ENCODE data around the gene CDC42BPA.
"Not testable (repeated sequence)": the region's sequence is repeated elsewhere in the genome, so short reads cannot be mapped to it uniquely, and the experiment has no call there.

The CDC42BPA gene

DNA sequence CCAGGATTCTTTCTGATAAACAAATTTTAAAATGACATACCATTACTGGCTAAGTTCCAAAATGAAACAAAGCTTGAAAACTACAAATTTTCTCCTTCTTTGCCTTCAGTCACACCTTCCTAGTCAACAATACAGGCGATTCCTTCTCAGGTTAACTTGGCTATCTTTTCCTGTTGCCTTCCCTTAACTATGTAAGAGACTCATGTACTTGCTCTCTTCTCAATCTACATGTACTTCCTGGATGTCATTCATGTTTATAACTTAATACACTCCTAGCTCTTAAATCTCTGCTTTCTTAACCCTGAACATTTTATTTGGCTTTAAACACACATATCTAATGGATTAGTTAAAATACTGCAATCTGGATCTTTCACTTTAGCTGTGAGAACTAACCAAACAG is 281.2 kb downstream of the CDC42BPA start:
- no peak overlapping the region for H3K4me3 ChIP-seq (ENCODE audit: low read length)
- DNase-seq (ENCODE audit: low read depth, low spot score): no peak

DNA sequence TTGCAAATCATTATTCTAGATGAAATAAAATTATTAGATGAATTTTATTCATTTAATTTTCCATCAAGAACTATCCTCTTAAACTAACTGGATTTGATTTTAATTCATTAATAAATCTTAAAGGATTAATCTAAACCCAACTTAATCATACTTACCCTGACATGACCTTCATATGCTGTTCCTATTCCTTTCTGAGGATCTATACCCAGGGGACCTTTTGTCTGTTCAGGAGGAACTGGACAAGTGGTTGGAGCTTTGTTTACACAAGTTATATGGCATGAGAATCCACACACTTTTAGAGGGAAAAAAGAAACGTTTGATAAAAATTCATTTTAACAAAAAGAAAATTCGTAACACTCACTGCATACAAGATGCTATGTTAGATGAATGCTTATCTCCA is 283.0 kb downstream of the CDC42BPA start:
- DNase-seq (ENCODE audit: low read depth, low spot score): no peak
- no peak overlapping the region for H3K4me3 ChIP-seq (ENCODE audit: low read length)

DNA sequence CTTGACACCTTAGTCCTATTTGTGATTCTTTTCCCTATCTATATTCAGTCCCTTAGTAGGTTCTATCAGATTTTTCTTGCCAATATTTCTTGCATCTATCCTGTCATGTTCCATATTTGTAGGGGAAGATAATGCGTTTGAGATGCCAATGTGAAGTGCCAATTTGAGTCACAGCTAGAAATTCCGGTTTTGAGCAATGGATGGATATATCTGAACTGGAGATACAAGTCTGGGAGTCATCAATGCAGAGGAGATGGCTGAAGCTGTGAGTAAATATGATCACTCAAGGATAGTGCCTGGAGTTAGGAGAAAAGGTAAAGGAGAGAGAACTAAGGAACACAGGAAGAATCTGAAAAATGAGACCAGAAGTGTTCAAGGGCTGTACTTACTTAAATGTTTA is 284.4 kb downstream of the CDC42BPA start:
- no peak for DNase-seq (ENCODE audit: low read depth, low spot score)

GRCh38 chr1:227032396-227032795 is 285.9 kb downstream of the CDC42BPA start:
- no peak for DNase-seq (ENCODE audit: low read depth, low spot score)
- no peak overlapping the region for H3K4me3 ChIP-seq (ENCODE audit: low read length)

More for the DNA sequence above, 284.4 kb downstream of the CDC42BPA start:
- no peak overlapping the region for H3K4me3 ChIP-seq (ENCODE audit: low read length)

GRCh38 chr1:227016990-227017389 is 301.3 kb downstream of the CDC42BPA start:
- no peak overlapping the region for H3K4me3 ChIP-seq (ENCODE audit: low read length)
- no peak for DNase-seq (ENCODE audit: low read depth, low spot score)

DNA sequence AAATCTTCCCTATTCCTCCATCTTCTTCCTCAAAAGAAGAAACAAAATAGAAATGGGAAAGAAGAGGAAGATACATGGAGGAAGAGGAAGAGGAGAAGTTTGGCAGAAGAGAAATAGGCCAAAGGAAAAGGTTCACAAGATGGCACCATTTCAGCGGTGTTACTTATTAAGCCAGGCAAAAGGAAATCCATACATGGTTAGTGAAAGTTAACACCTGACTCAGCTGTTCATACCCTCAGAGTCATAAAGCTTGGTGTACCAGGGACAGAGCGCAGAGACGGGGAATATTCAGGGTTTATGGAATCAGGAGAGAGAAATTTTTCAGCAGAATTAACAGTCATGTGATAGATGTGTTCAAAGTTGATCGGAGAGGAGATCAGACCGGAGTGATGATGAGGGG is 307.6 kb downstream of the CDC42BPA start:
- DNase-seq (ENCODE audit: low read depth, low spot score): no peak
- H3K4me3 ChIP-seq (ENCODE audit: low read length): no peak overlapping the region

DNA sequence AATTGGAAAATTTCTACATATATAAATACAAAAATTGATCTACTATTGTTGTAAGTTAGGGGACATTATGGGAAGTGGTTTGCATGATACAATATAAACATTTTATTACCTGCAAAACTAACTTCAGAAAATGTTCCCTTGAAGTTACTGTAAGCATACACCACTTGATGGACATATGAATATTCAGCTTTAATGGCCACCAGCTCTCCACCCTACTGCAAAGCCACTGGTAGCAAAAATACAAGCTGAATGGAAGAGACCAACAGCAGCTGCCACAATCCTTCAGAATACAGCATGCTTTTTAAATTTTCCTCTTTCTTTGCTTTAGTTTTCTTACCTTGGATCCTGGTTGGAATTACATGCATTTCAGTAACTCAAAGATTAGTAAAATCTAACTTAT is 308.4 kb downstream of the CDC42BPA start:
- DNase-seq (ENCODE audit: low read depth, low spot score): no peak
- H3K4me3 ChIP-seq (ENCODE audit: low read length): no peak overlapping the region

DNA sequence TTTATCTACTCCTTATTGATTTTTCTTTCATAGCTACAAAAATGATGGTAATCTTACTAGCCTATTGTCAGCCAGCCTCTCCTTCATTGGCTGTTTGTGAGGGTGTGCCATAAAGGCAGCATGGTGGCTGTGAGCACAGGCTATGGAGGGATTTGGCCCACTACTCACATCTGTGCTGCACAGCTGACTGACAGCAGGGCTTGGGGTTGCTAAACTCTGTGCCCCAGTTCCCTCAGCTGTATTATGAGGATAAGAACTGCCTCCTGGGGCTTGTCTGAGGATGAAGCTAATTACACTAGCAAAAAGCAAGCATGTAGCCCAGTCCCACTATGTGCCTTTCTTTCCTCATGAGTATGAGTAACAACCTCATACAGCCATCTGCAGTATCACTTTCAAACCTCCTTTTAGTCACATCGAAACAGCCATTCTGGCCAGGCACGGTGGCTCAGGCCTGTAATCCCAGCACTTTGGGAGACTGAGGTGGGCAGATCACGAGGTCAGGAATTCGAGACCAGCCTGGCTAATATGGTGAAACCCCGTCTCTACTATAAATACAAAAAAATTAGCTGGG is 312.0 kb downstream of the CDC42BPA start:
- DNase-seq (ENCODE audit: low read depth, low spot score): no peak
- no peak overlapping the region for H3K4me3 ChIP-seq (ENCODE audit: low read length)

DNA sequence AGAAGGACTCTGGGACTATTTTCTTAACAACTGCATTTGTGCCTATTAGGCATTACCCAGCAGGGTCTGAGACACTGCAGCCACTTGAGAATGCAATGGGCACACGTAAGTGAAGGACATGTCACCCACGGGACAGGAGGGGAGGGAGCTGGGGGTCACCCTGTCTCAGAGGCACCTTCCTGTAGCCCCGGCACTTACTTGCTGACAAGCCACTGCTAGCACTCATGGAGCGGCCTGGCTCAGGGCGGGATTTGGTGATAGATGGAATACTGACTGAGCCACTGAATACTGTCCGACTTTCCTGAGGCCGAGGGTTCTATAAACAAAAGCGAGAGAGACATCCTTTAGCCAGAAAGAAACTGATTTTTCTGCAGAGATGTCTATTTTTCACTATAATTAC is 313.5 kb downstream of the CDC42BPA start:
- no peak for DNase-seq (ENCODE audit: low read depth, low spot score)
- no peak overlapping the region for H3K4me3 ChIP-seq (ENCODE audit: low read length)

DNA sequence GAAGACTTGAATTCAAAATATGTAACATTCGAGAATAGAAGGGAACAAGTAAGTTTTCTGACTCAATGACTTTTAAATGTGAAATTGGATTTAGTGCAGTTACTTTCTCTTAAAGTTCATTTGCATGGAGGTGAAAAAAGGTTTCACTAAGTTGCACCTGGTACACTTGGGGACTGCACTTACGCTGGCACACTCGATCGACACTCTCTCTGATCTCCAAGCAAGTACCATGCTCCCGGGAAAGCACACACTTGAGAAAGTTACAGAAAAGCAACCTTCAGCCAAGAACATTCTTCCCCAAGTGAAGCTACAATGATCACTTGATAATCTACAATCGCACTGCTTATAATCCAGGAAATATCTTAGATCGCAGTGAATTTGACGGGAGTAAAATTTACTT is 315.1 kb downstream of the CDC42BPA start:
- H3K4me3 ChIP-seq (ENCODE audit: low read length): no peak overlapping the region
- no peak for DNase-seq (ENCODE audit: low read depth, low spot score)

GRCh38 chr1:227002531-227003049 is 315.7 kb downstream of the CDC42BPA start:
- no peak for DNase-seq (ENCODE audit: low read depth, low spot score)
- no peak overlapping the region for H3K4me3 ChIP-seq (ENCODE audit: low read length)

GRCh38 chr1:226999579-226999978 is 318.7 kb downstream of the CDC42BPA start:
- H3K4me3 ChIP-seq (ENCODE audit: low read length); DNase-seq (ENCODE audit: low read depth, low spot score): not testable (repeated sequence)

DNA sequence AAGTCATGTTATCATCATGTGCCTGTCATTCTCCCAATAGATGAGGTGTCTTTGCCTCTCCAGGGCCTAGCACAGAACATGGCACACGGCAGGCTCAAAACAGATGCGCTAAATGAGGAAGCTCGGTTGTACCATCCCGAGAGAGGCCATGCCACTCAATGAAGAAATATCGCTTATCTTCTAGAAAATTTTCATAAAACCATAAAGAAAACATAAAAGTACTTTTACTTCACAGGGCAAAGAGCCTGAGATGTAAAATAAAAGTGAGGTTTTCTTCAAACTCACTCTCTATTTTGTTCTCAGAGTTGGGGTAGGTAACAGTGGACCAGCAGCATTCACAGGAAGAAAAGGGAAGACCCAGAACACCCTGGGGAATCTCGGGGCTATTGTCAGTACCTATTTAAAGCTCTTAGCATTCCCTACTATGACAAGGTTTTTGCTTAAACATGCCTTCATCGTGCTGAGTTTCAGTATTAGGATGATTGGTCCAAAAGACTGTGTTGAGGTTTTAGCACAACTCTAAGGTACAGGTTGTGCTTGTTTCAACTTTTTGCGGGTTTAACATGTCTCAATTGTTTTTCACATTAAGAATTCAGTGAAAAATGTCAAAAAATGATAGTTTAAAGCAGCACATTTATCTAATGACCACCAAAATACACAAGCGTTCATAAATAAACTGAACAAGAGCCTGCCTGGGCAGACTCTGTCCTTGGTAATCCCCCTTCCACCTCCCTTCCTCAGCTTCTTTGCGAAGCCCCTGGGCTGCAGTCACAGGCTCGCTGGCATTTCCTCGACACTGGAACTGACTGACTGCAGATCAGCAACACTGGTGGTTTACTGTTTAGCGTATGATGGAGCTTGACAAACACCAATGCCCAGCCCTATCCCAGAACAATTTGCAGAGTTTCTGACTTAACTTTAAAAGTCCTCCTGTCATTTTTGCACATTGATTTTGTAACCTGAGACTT is 322.6 kb downstream of the CDC42BPA start:
- no peak for DNase-seq (ENCODE audit: low read depth, low spot score)
- H3K4me3 ChIP-seq (ENCODE audit: low read length): no peak overlapping the region

- DNase-seq (ENCODE audit: low read depth, low spot score): no peak
- no peak overlapping the region for H3K4me3 ChIP-seq (ENCODE audit: low read length)
Measured at GRCh38 chr1:226994586-226995364, 323.5 kb downstream of the CDC42BPA start.

DNA sequence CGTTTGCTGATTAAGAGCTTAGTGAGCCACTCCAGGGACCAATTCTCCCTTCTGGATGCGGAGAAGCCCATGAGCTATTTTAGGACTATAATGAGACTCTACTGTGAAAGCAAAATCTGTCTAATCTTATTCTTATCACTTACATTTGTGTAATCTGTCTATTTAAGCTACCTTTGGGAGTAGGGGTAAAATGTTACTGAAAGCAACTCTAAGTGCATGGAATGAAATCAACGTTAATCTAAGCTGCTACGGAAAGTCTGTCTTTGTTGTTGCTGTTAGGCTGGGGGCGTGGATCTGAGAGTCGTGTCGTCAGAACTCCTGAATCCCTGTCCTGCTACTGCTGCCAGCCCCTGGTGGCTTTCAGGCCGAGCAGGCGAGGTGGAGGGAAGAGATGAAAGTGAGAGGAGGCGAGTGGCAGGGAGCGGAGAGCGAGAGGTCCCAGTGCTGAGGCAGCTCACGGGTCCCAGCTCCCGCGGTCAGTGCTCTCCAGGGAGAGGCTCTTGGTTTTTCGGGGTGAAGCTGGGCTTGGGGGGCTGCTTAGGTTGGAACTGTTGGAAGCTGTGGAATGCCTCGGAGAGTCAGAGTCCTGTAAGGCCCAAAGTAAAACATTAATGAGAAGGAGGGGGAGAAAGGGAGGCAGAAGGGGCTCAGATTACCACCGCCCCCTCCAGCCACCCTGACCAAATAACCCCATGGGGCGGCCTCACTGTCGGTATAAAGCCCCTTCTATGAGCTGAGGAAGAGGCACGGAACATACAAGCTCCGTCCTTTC is 324.3 kb downstream of the CDC42BPA start:
- no peak overlapping the region for H3K4me3 ChIP-seq (ENCODE audit: low read length)
- no peak for DNase-seq (ENCODE audit: low read depth, low spot score)

- no peak for DNase-seq (ENCODE audit: low read depth, low spot score)
- H3K4me3 ChIP-seq (ENCODE audit: low read length): no peak overlapping the region
Measured at GRCh38 chr1:226991920-226992319, 326.4 kb downstream of the CDC42BPA start.

- no peak overlapping the region for H3K4me3 ChIP-seq (ENCODE audit: low read length)
- DNase-seq (ENCODE audit: low read depth, low spot score): no peak
Measured at GRCh38 chr1:226990133-226990716, 328.1 kb downstream of the CDC42BPA start.

- H3K4me3 ChIP-seq (ENCODE audit: low read length): no peak overlapping the region
- DNase-seq (ENCODE audit: low read depth, low spot score): no peak
Measured at GRCh38 chr1:226989085-226989920, 329.0 kb downstream of the CDC42BPA start.

Measured in Jurkat, Clone E6-1 (cell line).